ENCODE measurements around the gene ADAMTS9. TPM values are rescaled to one million over a fixed set of nuclear protein-coding genes. Genes with fewer than 3 reads are reported as not detected.

Gene ADAMTS9
- polyA plus RNA-seq, 2 of the 4 experiments (the other 2 are of a cell fraction) = 0.34 to 1.1 TPM

DNA sequence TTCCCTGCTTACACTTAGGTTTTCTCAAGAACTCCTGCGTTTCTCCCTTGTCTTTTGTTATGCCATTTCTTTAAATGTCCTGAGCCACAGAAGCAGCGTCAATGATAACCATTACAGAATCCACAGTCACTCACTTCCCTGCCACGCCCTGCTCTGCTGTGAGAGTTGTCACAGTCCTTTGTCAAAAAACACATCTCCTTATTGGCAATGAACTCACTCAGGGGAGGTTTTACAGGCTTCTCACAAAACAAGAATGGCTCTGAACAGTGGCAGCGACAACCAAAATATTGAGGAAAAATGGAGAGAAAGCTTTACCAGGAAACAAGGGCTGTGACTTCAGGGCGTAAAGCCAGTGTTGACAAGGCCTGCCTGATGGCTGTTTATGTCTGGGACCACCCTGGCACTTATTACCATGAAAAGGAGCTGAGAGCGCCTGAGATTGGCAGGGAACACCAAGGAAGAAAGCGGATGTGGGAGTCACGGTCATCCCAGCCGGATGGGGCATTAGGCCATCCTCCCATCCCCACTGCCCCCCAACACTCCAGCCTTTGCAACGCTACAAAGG, 111.5 kb downstream of the ADAMTS9 start (continued):
- TF ChIP-seq, protein P1, sequence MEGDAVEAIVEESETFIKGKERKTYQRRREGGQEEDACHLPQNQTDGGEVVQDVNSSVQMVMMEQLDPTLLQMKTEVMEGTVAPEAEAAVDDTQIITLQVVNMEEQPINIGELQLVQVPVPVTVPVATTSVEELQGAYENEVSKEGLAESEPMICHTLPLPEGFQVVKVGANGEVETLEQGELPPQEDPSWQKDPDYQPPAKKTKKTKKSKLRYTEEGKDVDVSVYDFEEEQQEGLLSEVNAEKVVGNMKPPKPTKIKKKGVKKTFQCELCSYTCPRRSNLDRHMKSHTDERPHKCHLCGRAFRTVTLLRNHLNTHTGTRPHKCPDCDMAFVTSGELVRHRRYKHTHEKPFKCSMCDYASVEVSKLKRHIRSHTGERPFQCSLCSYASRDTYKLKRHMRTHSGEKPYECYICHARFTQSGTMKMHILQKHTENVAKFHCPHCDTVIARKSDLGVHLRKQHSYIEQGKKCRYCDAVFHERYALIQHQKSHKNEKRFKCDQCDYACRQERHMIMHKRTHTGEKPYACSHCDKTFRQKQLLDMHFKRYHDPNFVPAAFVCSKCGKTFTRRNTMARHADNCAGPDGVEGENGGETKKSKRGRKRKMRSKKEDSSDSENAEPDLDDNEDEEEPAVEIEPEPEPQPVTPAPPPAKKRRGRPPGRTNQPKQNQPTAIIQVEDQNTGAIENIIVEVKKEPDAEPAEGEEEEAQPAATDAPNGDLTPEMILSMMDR (IDR thresholded peaks at IDR 0.05) = no peak
- TF ChIP-seq, protein P2, sequence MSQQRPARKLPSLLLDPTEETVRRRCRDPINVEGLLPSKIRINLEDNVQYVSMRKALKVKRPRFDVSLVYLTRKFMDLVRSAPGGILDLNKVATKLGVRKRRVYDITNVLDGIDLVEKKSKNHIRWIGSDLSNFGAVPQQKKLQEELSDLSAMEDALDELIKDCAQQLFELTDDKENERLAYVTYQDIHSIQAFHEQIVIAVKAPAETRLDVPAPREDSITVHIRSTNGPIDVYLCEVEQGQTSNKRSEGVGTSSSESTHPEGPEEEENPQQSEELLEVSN (IDR thresholded peaks at IDR 0.05; ENCODE audit: borderline replicate concordance, low read depth) = no peak
- TF ChIP-seq EP300 (IDR thresholded peaks at IDR 0.05) = no peak

DNA sequence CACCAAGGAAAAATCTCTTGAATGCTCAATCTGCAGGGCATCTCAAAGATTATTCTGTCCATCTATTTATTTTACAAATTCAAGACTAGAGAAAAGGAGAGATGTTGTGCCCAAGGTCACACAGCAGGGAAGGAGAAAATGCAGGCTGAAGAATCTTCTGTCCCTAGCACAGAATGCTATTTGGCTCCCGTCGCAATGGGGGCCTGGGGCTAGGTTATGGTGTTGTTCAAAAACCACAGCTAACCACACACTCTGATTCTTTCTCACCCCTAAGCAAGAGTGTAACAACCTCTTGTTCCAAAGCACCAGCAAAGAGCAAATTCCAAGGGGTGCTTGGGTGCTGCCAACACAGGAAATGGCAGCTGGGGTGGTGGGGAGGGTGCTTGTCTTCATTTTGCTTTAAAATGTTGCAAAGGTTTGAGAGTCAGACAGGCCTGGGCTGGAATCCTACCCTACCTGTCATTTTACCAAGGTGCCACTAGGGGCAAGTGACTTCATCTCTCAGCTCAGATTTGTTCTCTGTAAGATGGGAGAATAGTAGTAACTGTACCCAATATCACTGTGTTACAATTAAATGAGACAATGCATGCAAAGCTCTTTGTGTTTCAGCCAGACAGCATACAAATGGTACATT, 112.5 kb downstream of the ADAMTS9 start:
- H3K4me2 ChIP-seq = no peak overlapping the region
- FAIRE-seq = peak; percentile 46
- no peaks in the 10 kb centered on the region for H3K4me1 ChIP-seq
- ChIA-PET POLR2A (no interaction called here), CTCF (interaction anchor here (1.0 to 1.6 kb wide), 3 partner anchors 14 to 90 kb away, joined by 3 to 4 read pairs (median 3); no protein-coding TSS in a partner anchor)
- 79% methylated on average over 2 of the region's 2 CpGs for WGBS (ENCODE audit: missing lambda C conversion rate)
- TF ChIP-seq, protein P3, sequence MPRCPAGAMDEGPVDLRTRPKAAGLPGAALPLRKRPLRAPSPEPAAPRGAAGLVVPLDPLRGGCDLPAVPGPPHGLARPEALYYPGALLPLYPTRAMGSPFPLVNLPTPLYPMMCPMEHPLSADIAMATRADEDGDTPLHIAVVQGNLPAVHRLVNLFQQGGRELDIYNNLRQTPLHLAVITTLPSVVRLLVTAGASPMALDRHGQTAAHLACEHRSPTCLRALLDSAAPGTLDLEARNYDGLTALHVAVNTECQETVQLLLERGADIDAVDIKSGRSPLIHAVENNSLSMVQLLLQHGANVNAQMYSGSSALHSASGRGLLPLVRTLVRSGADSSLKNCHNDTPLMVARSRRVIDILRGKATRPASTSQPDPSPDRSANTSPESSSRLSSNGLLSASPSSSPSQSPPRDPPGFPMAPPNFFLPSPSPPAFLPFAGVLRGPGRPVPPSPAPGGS (IDR thresholded peaks at IDR 0.05) = no peak
- TF ChIP-seq, protein P4, sequence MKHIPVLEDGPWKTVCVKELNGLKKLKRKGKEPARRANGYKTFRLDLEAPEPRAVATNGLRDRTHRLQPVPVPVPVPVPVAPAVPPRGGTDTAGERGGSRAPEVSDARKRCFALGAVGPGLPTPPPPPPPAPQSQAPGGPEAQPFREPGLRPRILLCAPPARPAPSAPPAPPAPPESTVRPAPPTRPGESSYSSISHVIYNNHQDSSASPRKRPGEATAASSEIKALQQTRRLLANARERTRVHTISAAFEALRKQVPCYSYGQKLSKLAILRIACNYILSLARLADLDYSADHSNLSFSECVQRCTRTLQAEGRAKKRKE (CRISPR knock-in tag; IDR thresholded peaks at IDR 0.05; ENCODE audit: low read depth) = no peak
- no peak for TF ChIP-seq POLR2AphosphoS2 (conservative IDR thresholded peaks at IDR 0.05; ENCODE audit: low read length)
- TF ChIP-seq, protein P2 (IDR thresholded peaks at IDR 0.05; ENCODE audit: borderline replicate concordance, low read depth) = no peak
- TF ChIP-seq RFX5 (IDR thresholded peaks at IDR 0.05) = no peak
- no peak for TF ChIP-seq EP300 (IDR thresholded peaks at IDR 0.05)
- TF ChIP-seq MAFK (IDR thresholded peaks at IDR 0.05; ENCODE audit: partially characterized antibody) = no peak
- TF ChIP-seq RAD21 (conservative IDR thresholded peaks at IDR 0.05 in 1 of 2, IDR thresholded peaks at IDR 0.05 in 1 of 2) = peak in 1 of 2 experiments; percentile 22; a peak in 2 of 5 replicates
- no peak for TF ChIP-seq KDM1A (IDR thresholded peaks at IDR 0.05; ENCODE audit: low read depth)
- no peak for TF ChIP-seq CEBPB (IDR thresholded peaks at IDR 0.05)
- TF ChIP-seq, protein P1 (IDR thresholded peaks at IDR 0.05) = peak; percentile 21; the same call in 1 of the 3 replicates
- no peak for TF ChIP-seq CHD4 (IDR thresholded peaks at IDR 0.05; ENCODE audit: borderline replicate concordance)
- no peak overlapping the region for H3K27ac ChIP-seq
- DNase-seq (ENCODE audit: low read depth in 1 of 2, low spot score in 1 of 2) = peak; percentile 13 to 25
- no peak overlapping the region for H3K4me3 ChIP-seq
- no peaks in the 10 kb centered on the region for H3K9me3 ChIP-seq
- peak; percentile 78 to 84; a peak in 5 of 6 replicates for ATAC-seq

DNA sequence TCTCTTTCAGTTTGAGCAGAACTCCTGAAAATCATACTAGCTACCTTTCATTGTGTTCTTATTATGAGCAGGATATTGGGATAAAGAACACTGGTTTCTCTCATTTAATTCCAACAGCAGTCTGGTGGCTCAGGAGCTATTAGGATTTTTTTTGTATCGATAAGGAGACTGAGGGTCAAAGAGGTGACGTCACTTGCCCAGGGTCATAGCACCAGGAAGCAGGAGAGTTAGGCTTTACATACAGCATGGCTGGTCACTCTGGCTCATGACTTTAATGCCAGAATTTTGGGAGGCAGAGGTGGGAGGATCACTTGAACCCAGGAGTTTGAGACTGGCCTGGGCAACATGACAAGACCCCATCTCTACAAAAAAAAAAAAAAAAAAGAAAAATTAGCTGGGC, 113.6 kb downstream of the ADAMTS9 start:
- ATAC-seq = no peak
- ChIA-PET POLR2A (no interaction called here), CTCF (no interaction called here)
- Histone ChIP-seq H3K4me3 (no peak overlapping the region), H3K4me1 (no peaks in the 10 kb centered on the region), H3K9me3 (no peaks in the 10 kb centered on the region), H3K4me2 (no peak overlapping the region), H3K27ac (no peak overlapping the region)
- WGBS (ENCODE audit: missing lambda C conversion rate) = 47% methylated on average over 2 of the region's 2 CpGs
- FAIRE-seq = no peak
- TF ChIP-seq ZFP36 (IDR thresholded peaks at IDR 0.05; ENCODE audit: borderline replicate concordance, partially characterized antibody) = no peak
- no peak for TF ChIP-seq HDAC2 (IDR thresholded peaks at IDR 0.05)
- TF ChIP-seq, protein P4 (CRISPR knock-in tag; IDR thresholded peaks at IDR 0.05; ENCODE audit: low read depth) = no peak
- DNase-seq (ENCODE audit: low read depth in 1 of 2, low spot score in 1 of 2) = no peak
